ENCODE data around the gene TRIM61. TPM values are rescaled to one million over a fixed set of nuclear protein-coding genes. Genes with fewer than 3 reads are reported as not detected.
A peak's percentile ranks its signal among the peaks of the same experiment; 100 is the strongest.
"Not testable (repeated sequence)": the region's sequence is repeated elsewhere in the genome, so short reads cannot be mapped to it uniquely, and the experiment has no call there.

The TRIM61 gene
- 1 to 10 TPM; 2.0 to 2.7 TPM for total RNA-seq
- long read RNA-seq, partial matches to known transcripts, result 4 of 4 reads
- long read RNA-seq, other reads (novel, unspliced or antisense), result 0 of 4 reads

DNA sequence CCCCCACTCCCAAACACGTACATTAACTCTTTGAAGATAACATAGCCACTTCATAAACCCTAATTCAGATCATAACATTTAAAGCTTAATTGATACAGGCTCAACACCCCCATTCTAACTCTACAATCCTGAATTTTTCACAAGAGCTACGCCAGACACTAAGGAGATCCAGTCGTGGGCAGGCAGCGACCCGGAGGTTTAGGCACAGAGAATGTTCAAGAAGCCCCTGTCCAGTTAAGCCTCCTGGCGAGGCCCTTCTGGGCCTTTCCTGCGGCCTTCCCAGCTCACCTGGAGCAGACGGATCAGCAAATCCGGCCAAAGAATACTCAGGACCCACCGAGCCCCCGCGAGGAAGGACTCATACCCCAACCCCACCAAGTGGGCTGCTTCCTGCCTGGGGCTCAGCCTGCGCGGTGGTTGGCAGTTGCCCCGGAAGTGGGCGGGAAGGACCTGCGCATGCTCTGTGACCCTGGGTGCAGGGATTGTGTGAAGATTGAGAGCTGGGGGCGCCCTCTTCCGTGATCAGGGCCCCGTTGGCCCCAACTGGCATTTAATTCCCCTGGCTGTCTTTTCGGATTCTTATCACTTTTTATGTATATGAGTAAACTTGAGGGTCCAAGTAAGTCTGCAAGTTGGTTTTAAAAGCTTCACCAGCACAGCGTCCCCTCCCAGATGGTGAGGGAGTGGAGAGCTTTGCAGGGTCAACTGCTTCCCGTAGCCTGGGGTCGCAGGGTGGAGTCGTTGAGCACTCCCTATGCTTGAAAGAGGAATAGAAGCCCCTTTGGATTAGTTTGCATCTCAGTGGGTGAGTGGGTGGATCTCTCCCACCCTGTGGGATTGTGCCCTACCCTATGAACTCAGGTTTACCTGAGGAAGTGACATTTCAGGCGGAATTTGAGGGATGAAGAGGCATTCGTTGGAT is at the start of gene TRIM61:
Gene TRIM61 (minus strand): TSS at position 415 of the 922 bp plus-strand sequence. CDS start 7,655 bp downstream, outside the sequence.
- peak; percentile 99 to 100 for ATAC-seq
- intact Hi-C loops (cut with DNase I), result no loop called here
- DNase-seq, result peak; percentile 81

DNA sequence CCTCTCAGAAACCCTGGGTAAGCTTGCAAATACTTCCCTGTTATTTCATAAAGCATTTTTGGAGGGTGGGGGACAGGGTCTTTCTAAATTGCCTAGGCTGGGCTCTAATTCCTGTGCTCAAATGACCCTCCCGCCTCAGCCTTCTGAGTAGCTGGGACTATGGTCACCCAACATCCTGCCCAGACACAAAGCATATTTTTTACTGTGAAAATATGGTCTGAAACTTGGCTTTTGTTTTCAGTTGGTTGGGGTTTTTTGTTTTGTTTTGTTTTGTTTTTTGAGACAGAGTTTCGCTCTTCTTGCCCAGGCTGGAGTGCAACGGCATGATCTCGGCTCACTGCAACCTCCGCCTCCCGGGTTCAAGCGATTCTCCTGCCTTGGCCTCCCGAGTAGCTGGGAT is 48.3 kb upstream of the TRIM61 start:
- intact Hi-C loops (cut with DNase I); DNase-seq; ATAC-seq: not testable (repeated sequence)

DNA sequence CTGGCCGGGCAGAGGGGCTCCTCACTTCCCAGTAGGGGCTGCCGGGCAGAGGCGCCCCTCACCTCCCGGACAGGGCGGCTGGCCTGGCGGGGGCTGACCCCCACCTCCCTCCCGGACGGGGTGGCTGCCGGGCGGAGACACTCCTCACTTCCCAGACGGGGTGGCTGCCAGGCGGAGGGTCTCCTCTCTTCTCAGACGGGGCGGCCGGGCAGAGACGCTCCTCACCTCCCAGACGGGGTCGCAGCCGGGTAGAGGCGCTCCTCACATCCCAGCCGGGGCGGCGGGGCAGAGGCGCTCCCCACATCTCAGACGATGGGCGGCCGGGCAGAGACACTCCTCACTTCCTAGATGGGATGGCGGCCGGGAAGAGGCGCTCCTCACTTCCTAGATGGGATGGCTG is 42.5 kb upstream of the TRIM61 start:
- ATAC-seq; intact Hi-C loops (cut with DNase I); DNase-seq: not testable (repeated sequence)

DNA sequence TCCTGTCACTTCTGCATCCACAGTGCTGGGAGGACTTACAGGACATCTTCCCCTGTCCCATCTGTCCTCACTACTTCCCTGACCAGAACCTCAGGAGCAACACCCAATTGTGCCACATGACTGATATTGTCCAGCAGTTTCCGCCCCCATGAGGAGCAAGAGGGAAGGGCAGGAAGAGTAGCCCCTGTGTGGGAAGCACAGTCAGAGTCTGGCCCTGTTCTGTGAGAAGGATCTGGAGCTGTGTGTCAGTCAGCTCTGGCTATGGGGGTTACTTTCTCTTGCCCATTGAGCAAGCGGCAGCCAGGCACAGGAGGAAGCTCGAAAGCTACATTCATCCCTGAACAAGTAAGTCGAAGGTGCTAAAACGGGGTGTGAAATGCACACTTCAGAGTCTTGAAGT is 39.5 kb upstream of the TRIM61 start:
- ATAC-seq, result no peak
- intact Hi-C loops (cut with DNase I), result no loop called here
- DNase-seq, result no peak

DNA sequence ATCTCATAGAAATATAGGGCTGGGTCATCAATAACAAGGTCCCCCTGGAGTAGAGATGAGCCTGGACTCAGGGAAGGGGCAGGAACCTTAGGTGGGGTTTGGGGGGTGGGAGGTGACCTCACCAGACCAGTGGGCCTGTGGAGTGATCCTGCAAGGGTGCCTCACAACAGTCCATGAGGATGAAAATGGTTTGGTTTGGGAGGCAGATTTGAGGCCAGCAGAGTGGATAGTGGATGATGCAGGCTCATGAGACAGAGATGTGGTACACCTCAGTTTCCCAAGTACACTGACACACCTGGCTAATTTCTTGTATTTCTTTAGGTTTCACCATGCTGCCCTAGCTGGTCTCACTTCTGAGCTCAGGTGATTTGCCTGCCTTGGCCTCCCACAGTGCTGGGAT is 36.2 kb upstream of the TRIM61 start:
- intact Hi-C loops (cut with DNase I), result no loop called here
- no peak for ATAC-seq
- no peak for DNase-seq

DNA sequence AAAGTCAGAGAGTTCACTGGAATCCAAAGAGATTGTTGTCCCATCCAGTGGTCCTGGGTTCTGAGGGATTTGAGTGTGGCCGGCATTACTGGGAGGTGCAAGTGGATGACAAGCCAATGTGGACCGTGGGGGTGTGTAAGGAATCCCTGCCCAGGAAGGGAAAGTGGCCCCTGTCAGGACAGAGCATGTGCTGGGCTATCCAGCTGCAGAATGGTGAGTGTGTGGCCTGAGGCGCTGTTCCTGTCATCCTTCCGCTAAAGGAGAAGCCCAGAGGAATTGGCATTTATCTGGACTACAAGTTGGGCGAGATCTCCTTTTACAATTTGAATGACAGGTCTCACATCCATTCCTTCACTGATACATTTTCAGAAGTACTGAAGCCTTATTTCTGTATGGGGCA is 33.9 kb upstream of the TRIM61 start:
- intact Hi-C loops (cut with DNase I), result no loop called here
- ATAC-seq, result no peak

DNA sequence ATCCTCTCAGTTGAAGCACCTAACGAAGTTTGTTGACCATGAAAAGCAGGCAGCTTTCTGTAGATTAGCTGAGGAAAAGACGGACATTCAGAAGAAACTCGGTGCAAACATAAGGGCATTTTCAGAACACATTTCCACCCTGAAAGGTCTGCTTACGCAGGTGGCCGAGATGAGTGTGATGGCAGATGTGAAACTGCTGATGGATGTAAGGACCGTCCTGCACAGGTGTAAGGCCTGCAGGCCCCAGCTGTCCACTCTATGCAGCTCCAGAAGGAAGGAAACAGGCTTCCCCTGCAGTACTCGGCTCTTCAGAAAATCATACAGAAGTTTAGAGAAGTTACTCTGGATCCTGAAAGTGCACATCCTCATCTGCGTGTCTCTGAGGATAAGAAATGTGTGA is 33.5 kb upstream of the TRIM61 start:
- no peak for ATAC-seq
- DNase-seq, result no peak
- intact Hi-C loops (cut with DNase I), result no loop called here

More for the DNA sequence above, 33.9 kb upstream of the TRIM61 start:
- DNase-seq, result no peak

DNA sequence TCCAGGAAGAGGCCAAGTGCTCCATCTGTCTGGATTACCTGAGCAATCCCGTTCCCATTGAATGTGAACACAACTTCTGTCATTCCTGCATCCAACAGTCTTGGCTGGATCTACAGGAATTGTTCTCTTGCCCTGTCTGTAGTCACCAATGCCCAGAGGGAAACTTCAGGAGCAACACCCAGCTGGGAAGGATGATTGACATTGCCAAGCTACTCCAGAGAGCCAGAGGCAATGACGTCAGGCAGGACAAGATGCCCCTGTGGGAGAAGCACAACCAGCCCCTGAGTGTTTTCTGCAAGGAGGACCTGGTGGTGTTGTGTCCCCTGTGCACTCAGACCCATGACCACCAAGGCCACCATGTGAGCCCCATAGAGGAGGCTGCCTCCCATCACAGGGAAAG is 33.0 kb upstream of the TRIM61 start:
- DNase-seq, result no peak
- intact Hi-C loops (cut with DNase I), result no loop called here
- ATAC-seq, result no peak

DNA sequence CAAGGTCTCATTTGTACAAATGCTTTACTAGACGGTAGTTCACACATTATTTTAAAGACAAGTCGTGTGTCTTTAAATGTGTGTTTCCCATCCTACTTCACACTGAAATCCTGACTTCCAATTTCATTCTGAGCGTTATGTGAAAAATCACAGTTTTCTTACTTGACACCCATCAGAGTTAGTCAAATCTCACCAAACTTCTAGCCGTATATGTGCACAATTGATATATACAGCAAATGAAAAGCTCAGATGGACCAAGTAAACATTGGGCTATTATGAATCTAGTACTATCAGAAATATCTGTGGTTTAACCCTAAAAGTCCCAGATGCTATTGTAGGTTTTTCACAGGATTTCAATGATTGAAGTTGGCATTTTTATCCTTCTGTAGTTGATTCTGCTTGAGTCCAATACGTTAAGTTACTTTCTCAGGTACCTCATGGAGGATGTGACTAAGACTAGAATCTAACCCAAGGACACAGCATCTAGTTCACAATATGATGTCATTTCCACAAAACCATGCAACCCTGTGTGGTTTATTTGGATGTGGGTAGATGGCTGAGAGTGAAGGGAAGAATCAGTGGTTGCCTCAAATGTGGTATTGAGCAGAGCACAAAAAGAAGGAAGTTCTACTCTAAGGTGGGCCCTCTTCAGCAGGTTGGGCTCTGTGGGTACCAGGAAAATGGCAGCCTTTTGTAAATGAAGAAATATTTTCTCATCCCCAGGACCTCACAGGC is 32.2 kb upstream of the TRIM61 start:
- ATAC-seq (no peak), DNase-seq (no peak)
- intact Hi-C loops (cut with DNase I), result no loop called here

DNA sequence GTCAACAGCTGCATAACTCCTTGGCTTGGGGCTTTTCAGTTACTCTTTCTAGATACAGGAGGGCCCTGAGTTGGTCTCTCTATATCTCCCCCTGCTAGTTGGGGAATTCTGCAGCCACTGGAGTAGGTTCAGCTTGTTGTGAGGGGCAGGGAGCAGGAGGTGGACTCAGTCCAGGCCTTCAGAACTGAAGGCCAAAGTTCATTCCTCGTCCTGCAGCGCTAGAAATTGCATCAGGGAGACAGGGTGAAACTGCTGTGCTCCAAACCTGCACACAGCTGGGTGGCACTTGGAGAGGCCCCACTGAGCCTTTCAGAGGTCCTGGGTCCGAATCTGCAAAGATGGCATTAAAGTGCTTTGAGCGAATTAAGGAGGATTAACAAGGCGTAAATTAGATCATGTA is 29.4 kb upstream of the TRIM61 start:
- intact Hi-C loops (cut with DNase I), result no loop called here
- DNase-seq (no peak), ATAC-seq (no peak)

DNA sequence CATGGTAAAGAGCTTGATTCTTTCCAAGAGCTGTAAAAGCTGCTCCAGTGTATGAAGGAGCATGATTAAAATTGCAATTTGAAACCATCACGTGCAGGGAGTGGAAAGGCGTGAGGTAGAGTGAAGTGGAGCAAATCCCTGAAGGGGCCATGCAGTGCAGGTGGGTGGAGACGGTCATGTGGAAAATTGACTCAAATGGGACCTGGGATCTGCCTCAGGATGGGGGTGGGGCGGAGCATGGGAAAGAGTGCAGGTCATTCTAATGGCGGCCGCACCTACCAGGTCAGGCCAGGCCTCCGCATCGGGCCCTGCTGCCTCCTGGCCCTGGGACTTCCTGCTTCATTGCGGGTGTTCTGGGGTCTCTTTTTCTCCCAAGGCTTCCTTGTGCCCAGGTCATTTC is 29.0 kb upstream of the TRIM61 start:
- intact Hi-C loops (cut with DNase I), result no loop called here
- DNase-seq (no peak), ATAC-seq (no peak)

DNA sequence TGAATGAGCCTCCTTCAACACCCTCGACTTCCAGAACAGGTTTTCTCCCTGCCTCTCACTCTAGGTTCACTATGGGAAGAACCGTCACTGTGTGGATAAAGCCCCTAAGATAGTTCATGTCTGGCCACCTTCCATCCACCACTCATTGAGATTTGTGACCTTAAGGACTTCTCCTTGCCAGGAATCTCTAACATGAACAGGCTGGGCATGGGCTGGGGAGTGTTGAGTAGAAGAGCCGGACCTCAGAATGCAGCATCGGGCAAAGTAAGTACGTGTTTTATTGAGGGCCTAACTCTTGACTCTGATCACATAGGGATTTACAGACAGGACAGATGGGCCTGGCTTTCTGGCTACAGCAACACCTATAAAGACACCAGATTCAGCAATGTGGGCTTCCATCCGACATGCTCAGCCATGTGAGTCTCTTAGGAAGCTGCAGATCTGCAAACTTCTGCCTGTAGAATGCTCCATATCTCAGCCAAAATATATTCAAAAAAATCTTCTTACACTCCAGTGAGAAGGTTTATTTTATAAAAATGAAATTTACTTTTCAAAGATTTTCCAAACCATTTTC is 28.0 kb upstream of the TRIM61 start:
- ATAC-seq (no peak), DNase-seq (no peak)
- intact Hi-C loops (cut with DNase I), result no loop called here

DNA sequence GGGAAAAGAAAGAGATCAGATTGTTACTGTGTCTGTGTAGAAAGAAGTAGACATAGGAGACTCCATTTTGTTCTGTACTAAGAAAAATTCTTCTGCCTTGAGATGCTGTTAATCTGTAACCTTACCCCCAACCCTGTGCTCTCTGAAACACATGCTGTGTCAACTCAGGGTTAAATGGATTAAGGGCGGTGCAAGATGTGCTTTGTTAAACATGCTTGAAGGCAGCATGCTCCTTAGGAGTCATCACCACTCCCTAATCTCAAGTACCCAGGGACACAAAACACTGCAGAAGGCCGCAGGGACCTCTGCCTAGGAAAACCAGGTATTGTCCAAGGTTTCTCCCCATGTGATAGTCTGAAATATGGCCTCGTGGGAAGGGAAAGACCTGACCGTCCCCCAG is 24.5 kb upstream of the TRIM61 start:
- DNase-seq; ATAC-seq; intact Hi-C loops (cut with DNase I): not testable (repeated sequence)

DNA sequence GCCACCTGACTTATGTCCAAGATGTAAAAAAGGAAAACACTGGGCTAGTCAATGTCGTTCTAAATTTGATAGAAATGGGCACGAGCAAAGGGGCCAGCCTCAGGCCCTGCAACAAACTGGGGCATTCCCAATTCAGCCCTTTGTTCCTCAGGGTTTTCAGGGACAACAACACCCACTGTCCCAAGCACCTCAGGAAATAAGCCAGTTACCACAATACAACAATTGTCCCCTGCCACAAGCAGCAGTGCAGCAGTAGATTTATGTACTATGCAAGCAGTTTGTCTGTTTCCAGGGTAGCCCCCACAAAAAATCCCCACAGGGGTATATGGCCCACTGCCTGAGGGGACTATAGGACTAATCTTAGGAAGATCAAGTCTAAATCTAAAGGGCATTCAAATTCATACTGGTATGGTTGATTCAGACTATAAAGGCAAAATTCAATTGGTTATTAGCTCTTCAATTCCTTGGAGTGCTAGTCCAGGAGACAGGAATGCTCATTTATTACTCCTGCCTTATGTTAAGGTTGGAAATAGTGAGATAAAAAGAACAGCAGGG is 21.1 kb upstream of the TRIM61 start:
- intact Hi-C loops (cut with DNase I), result not testable (repeated sequence)

DNA sequence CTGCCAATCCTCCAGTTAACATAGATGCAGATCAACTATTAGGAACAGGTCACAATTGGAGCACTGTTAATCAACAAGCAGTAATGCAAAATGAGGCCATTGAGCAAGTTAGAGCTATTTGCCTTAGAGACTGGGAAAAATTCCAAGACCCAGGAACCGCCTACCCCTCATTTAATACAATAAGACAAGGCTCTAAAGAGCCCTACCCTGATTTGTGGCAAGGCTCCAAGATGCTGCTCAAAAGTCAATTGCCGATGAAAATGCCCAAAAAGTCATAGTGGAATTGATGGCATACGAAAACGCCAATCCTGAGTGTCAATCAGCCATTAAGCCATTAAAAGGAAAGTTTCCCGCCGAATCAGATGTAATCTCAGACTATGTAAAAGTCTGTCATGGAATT is 20.5 kb upstream of the TRIM61 start:
- ATAC-seq (no peak), DNase-seq (no peak)
- intact Hi-C loops (cut with DNase I), result no loop called here

More for the DNA sequence above, 21.1 kb upstream of the TRIM61 start:
- not testable (repeated sequence) for ATAC-seq, DNase-seq

DNA sequence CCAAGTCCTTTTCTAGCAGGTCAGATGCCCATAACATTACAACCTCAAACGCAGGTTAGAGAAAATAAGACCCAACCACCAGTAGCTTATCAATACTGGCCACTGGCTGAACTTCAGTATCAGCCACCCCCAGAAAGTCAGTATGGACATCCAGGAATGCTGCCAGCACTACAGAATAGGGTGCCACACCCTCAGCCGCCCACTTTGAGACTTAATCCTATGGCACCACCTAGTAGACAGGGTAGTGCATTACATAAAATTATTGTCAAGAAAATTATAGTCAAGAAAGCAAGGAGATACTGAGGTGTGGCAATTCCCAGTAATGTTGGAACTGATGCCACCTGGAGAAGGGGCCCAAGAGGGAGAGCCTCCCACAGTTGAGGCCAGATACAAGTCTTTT is 19.9 kb upstream of the TRIM61 start:
- intact Hi-C loops (cut with DNase I), result no loop called here
- ATAC-seq, result no peak
- no peak for DNase-seq

DNA sequence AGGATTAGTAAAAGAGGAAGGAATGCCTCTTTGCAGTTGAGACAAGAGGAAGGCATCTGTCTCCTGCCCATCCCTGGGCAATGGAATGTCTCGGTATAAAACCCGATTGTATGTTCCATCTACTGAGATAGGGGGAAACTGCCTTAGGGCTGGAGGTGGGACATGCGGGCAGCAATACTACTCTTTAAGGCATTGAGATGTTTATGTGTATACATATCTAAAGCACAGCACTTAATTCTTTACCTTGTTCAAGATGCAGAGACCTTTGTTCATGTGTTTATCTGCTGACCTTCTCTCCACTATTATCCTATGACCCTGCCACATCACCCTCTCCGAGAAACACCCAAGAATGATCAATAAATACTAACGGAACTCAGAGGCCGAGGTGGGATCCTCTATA is 18.7 kb upstream of the TRIM61 start:
- DNase-seq; ATAC-seq; intact Hi-C loops (cut with DNase I): not testable (repeated sequence)

DNA sequence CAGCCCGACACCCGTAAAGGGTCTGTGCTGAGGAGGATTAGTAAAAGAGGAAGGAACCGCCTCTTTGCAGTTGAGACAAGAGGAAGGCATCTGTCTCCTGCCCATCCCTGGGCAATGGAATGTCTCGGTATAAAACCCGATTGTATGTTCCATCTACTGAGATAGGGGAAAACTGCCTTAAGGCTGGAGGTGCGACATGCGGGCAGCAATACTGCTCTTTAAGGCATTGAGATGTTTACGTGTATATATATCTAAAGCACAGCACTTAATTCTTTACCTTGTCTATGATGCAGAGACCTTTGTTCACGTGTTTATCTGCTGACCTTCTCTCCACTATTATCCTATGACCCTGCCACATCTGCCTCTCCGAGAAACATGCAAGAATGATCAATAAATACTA is 13.3 kb upstream of the TRIM61 start:
- DNase-seq; intact Hi-C loops (cut with DNase I); ATAC-seq: not testable (repeated sequence)

DNA sequence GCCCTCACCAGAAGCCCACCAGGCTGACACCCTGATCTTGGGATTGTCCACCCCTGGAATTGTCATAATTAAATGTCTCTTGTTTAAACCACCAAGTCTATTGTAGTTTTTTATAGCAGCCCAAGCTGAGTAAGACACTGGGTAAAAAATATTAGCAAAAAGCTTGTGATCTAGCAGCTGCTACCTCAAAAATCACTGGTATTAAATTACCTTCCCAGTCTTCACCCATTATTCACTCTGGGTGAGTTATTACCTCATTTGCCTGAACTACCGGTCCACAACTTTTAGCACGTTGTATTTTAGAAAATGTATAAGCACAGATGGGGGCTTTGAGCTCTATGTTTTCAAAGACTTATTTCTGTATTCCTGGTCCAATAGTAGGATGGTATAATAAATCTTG is 12.0 kb upstream of the TRIM61 start:
- ATAC-seq (no peak), DNase-seq (no peak)
- intact Hi-C loops (cut with DNase I), result no loop called here
